HG03469 (cell line): ENCODE data around the gene KREMEN1.

ENCODE experiments used
- ATAC-seq: cut with Tn5 transposase; IDR thresholded peaks from one replicate; pipeline ENCODE4 v1.9.1; 2021; ENCODE audit warnings: mild to moderate bottlenecking, moderate library complexity, moderate number of reproducible peaks; ENCODE audit not compliant: unreplicated experiment

Gene KREMEN1

DNA sequence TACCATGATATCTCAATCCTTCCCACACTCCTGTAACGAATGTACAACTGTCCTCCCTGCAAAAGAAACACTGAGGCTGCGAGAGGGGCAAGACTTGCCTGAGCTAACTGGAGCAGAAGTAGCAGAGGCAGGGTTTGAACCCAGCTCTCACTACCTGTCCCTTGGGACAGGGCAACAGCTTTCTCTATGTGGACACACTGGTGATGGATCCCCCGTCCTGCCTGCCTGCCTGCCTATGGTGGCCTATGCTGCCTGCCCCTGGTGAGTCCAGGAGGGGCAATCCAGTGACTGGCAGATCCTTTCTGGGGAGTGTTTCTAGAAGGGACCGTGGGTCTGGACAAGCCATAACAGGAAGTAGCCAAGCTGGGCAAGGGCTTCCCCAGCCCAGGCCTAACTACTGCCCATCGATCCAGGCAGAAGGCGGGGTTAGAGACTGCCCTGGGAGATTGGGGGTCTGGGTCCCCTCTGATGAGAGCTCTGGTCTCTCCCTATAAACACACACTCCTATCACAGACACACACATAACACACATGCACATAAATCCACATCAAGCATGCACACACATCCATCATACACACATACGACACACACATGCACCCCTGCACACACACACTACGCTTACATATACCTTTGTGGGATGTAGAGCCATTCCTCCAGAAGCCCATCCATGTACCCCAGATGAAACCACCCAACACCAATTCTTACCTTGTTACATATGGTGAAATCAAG is 131.8 kb downstream of the KREMEN1 start:
- ATAC-seq = no peak

DNA sequence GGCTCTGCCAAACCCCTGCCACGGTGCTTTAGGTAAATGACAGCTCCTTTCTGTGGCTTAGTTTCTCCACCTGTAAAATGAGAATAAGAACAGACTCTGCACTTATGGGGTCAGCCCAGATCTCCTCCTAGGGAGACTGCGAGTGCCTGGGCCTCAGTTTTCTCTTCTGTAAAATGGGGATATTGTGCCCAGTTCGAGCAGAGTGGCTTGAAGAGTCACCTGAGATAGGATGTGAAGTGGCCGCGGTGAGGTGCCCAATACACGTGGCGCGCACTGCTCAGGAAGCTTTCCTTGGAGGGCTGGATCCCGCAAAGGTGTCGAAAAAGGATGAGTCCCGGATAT is 132.4 kb downstream of the KREMEN1 start:
- ATAC-seq = no peak

DNA sequence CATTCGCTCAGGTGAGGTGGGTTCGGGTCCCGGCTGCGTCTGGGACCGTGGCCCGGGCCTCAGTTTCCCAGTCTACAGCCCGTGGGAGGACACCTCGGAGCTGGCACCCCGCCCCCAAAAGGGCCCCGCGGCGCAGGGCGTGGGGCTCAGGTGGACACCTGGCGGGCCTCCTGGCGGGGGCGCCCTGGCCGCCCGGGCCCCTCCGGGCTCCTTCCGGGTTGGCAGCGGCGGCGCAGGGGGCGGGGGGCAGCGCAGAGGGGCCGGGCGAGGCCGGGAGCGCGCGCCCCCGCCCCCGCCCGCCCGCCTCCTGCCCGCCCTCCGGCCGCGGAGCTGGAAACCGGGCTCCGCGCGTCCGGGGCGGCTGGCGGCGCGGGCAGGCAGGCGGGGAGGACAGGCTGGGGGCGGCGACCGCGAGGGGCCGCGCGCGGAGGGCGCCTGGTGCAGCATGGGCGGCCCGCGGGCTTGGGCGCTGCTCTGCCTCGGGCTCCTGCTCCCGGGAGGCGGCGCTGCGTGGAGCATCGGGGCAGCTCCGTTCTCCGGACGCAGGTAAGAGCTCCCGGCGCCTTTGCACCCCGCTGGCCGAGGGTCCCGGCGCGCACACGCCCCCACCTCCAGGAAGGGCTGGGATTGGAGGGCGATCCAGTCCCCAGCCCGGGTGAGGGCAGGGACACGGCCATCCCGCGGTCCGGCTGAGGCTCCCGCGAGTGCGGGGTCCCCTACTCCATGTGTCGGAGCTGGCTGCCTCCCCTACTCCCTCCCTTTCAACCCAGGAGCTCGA is 132.9 kb downstream of the KREMEN1 start, which contains the start of gene EMID1:
Gene EMID1, plus strand, starts transcription at position 303 of the 778 bp plus-strand sequence. Its CDS starts 143 bp downstream, at position 446.
- ATAC-seq = no peak

DNA sequence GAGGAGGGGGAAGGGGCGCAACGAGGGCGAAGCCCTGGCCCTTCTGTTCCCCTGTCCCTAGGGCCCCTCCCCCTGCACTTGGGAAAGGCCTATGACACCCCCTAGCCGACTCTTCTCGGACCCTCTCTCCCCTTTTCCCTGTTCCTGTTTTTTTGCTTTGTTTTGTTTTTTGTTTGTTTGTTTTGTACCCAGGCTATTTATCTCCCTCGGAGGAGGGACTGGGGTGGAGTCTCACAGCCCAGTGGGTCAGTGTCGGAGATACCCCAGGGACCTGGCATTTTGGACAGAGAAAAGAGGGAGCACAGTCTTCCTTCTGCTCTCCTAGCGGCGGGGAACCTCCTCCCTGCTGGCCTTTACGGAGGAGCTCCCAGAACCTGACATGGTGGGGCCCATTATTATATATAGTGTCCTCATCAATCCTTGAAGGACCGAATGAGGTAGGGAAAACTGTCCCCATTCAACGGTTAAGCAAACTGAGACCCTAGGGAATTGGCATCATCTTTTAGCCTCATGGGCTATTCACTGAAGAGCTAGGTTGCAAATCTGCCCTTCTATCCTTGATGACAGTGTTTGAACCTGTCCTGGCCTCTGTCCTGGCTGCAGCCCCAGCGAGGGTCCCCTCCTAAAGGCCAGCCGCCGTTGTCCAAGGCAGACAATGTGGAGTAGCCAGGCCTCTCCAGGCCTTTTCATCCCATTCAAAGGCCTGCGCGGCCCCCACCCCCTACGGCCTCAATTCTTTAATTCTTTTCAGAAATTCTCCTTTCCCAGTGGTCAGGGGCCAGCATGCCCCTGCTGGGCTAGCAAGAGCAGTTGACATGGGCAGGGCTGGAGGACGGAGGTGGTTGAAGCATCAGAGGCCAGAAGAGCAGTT is 133.8 kb downstream of the KREMEN1 start:
- ATAC-seq = no peak

DNA sequence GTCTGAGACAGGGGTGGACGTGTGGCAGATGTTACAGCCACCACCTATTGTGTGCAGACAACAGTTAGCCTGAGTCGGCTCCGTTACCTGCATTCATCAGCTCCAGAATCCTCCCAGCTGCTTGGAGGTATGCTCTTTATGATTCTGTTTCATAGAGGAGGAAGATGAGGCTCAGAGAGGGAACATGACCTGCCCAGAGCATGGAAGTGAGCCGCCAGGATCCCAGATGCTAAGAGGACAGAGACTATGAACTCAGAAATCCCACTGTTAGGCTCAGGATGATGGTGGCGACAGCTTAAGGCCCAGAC is 134.4 kb downstream of the KREMEN1 start:
- no peak for ATAC-seq

DNA sequence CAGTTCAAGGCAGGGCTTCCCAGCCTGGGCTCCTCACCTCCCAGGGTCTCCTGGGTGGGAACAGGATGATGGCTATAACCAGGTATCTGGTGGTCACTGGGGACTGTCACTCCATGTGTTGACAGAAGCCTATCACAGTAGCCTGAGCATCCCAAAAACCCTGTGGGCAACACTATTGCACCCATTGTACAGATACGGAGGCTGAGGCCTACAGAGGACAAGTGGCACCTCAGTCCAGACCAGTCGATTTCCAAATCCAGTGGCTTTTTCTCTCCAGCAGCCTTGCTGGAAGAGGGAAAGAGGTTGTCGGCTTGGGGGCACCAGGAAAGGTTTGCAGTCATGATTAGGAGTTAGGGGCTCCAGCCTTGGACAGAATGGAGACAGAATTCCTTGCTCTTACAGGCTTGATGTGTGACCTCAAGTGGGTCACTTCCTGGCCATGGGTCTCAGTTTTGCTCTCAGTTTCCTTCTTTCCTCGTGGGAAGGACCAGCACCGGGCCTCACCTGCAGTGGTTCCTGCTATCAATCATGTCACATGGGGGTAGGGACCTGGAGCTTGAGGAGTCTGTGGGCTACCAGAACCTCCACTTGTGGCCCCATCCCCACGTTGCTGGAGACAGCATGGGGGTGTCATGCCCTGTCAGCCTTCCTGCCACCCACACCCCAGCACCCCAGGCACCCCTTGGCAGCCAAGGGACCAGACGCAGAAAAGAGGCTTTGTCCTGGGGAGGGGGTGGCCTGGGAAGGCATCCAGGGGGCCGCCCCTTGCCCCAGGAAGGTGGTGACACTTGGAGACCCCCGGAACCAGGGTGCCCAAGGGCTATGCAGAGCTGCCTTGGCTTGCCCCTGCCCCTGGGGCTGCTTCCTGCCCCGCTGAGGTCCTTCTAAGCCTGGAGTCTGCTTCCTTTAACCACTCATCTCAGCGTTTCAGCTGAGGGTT is 135.0 kb downstream of the KREMEN1 start:
- no peak for ATAC-seq

DNA sequence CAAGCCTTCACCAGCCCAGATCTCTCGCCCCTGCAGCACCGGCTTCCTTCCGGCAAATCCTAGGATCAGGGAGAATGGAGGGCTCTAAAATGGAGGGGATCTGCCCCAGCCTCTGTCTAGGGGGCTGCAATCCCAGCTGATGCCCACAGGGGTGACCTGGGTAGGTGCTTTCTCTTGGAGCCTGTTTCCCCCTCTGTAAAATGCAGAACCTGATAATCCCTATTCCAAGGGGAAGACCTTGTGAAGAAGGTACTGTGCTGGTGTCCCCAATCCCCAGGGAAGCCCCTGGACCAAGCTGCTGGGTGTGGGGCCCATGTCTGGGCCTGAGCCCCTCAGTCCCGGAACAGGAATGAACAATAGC is 135.6 kb downstream of the KREMEN1 start:
- ATAC-seq = no peak

DNA sequence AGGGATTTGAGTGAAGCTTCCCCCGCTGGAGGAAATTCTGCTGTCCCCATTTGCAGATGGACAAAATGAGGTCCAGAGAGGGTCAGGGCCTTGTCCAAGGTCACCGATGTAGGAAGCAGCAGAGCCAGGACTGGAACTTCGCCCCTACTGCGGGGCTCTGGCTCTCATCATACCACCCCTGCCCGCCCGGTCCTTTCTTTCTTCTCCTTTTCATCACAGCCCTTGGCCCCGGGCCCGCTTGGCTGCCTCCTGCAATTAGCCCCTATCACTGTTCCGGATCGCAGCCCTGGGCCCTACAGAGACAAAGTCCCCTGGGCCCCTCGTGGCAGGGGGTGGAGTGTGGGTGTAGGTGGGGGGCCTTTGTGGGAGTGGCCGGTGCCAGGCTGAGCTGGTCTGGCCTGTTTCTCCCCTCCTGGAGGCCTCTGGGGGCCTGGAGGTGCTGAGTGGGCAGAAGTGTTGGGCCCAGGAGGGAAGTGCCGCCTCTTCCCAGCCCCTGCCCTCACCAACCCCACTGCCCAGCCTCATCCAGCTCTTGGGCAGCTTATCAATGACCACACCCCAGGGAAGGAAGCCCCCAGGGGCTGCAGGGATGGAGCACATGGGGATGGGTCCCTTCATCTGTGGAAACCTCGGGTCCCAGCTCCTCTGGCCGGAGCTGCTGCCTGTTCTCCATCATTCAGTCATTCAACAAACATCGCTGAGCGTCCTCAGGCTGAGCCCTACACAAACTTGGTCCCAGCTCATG is 136.2 kb downstream of the KREMEN1 start:
- no peak for ATAC-seq

DNA sequence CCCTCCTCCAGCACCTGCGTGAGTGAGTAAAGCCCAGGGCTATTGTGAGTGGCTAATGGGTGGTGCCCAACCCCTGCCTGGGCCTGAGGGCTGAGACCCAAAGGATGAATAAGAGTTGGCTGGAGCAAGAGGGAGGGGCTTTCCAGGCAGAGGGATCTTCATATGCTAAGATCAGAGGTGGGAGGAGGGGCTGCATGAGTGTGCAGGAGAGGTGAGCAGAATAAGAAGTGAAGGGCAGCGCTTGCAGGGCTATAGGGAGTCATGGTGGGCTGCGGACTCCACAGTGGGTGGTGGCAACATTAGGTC is 136.7 kb downstream of the KREMEN1 start:
- no peak for ATAC-seq

DNA sequence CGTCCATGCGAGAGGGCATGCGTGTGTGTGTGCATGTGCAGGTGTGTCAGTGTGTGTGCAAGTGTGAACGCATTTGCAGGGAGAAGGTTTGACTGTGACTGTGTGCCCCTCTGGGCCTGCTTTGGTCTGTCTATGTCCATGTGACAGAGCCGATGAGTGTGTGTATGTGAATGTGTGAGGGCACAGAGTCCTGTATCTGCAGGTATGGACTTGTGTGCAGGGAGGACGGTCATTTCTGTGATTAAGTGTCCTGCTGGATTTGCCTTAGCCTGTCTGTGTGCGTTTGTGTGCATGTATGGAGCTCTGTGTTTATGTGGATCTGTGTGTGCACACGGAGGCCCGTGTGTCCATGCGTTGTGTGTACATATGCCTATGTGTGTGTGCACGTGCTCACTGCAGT is 138.2 kb downstream of the KREMEN1 start:
- ATAC-seq = no peak

DNA sequence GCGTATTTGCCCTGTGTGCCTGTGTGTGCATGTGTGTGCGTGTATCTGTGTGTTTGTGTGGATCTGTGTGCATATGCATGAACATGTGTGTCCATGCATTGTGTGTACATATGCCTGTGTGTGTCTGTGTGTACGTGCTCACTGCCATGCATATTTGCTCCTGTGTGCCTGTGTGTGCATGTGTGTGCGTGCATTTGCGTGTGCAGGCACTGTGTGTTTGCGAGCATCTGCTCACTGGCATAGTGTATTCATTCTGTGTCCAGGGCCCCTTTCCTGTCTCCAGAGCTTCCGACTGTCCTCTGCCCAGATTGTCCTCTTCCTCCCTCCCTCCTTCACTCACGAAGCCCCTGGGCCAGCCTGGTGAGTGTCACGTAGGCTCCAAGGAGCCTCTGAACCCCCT is 138.6 kb downstream of the KREMEN1 start:
- ATAC-seq = no peak

DNA sequence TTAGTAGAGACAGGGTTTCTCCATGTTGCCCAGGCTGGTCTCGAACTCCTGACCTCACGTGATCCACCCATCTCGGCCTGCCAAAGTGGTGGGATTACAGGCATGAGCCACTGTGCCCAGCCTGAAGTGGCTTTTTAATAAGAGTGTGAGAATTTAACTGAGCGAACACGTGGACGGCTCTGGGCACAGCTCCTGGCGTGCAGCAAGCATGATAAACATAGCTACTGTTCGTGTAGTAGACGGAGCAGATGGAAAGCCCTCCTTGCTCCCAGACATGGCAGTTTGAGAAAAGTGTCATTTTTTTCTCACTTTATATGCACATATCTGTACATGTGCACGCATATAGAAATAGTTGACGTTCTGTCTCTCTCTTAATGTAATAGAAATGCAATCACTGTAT is 139.9 kb downstream of the KREMEN1 start:
- ATAC-seq = no peak

DNA sequence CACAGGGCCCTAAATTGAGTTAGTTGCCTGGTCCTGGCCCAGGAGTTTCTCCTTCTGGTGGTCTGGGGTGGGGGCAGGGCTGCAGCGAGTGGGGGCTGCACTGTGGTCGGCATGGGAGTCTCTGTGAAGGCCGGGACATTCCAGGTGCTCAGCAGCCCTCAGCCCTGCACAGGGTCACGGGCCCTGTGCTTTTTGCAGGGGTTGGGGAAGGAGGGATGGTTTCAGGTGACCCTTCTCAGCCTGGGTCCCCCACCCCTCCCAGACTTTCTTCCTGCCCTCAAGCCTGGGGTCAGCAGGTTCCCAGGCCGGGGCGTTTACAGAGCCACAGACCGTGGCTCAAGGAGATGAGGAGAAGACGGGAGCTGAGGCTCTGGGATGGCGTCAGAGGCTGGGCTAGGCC is 140.7 kb downstream of the KREMEN1 start:
- ATAC-seq = no peak

DNA sequence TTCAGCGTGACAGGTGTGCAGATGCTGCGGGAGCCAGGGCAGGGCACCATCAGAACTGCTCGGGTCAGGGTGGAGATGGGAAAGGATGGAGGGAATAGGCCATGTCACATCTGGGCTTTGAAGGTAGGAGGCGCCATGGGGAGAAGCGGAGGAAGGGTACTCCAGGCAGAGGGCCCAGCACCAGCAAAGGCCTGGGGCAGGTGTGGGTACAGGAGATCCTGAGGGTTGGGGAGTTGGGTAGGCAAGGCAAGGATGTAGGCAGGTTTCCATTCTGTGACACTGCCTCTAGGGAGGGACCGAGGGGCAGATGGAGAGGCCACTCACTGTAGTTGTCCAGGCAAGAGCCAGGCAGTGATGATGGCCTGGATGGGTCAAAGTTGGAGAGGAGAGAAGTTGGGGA is 141.4 kb downstream of the KREMEN1 start:
- no peak for ATAC-seq

DNA sequence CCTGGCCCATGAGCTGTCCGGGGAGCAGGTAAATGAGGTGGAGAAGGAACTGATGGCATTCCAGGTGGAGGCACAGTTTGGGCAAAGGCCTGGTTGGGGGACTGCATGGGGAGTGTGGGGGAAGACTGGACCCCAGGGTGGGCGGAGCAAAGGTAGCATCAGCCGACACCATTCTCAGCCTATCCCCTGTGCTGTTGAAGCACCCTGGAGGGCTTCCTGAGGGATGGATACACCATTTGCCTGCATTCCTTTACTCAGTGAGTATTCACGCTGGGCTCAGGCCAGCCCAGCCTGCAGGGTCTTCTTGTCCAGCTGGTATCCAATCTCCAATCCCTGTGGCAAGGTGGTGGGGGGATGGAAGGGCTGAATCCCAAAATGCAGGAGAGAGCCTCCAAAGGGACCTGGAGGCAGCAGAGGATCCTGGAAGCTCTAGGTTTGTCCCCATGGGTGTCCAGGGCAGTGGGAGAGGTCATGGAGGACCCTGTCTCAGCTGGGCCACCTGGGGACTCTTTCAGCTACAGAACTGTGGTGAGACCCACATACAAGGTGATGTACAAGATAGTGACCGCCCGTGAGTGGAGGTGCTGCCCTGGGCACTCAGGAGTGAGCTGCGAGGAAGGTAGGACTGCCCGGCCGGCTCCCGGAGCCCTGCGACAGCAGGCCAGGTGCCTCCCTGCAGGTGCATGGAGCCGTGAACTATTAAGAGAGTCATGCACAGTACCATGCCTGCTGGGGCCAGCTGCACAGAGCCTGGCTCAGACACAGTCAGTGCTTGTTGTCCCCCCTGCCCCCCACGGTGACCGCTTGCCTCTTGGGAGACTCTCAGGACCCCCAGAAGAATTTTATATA is 142.4 kb downstream of the KREMEN1 start:
- no peak for ATAC-seq

DNA sequence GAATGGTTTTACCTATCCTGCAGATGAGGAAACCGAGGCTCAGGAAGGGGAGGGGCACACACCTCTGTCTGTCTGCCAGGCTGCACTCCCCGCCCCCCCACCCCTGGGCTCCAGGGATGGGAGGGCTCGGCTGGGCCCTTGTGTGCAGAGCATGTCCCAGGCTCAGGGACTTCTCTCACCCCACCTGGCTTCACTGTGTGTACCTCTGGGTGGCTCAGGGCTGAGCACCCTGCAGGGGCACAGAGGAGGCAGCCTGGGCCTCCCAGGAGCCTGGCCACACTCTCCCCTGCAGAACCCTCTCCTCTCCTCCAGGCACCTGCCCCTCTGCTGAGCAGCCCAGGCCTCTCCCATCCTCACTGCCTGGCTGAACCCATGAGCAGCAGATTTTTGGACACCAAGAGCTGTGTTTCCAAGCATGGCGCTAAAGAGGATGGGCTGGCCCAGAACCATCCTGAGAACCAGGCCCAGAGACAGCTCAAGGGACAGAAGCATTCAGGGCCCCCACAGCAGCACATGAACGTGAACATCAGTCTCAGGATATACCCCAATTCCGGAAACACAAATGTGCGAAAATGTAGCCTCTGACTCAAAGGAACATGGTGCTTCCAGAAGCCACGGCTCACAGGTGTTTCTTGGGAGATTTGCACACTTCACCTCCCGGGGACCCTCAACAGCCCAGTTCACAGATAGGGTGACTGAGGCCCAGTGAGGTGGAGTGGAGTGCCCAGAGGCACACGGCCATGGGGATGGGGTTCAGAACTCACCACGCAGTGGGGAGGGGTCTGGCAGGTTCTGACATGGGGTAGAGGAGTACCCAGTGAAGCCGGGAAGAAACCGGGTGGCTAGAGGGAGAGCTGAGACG is 143.4 kb downstream of the KREMEN1 start:
- ATAC-seq = no peak

DNA sequence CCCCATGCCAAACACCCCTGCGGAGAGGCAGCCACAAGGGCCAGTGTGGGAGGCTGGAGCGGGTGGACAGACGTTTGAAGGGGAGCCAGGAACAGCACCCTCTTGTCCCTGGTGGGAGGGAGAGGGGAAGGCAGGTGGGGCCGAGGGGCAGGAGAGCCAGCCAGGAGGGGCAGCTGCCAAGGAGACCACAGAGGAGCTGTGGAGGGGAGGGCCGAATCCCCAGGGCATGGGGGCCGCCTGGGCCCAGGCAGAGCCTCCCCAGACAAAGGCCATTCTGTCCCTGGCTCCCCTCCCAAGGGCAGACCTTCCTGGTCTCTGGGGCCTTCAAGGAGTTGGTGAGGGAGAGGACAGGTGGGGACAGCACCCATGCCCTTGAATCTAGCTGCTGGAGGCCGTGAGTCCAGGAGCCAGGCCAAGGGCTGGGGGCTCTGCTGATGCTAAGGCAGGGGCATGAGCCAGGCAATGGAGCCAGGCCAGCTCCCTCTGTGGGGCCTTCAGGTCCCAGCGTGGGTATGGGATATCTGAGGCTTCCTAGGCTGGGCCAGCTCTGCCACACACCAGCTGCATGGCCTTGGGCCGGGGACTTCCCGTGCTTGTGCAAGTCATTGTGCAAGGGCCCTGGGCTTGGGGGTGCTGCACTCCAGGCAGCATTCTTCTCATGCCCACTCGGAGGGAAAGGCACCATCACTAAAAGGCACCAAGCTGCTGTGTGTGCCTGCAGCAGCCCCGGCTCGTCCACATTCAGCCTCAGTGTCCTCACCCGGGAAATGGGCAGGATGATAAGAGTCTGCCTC is 144.2 kb downstream of the KREMEN1 start:
- ATAC-seq = no peak
